OCI-LY3 (cell line): ENCODE measurements around the gene ZMIZ1.

Source experiments
- CTCF ChIP-seq: fragments of 200-600, 300-600 bp; sonication (generic); IDR thresholded peaks from 2 replicates; pipeline ENCODE4 v1.5.1; 2014; ENCODE audit warnings: antibody characterized with exemption, low read length, low read depth
- EZH2phosphoT487 ChIP-seq: fragments of 200-600 bp; shearing (Covaris generic); IDR thresholded peaks from 2 replicates; pipeline ENCODE4 v1.6.1; 2018; ENCODE audit warnings: antibody characterized with exemption, mixed run types, low read depth

DNA sequence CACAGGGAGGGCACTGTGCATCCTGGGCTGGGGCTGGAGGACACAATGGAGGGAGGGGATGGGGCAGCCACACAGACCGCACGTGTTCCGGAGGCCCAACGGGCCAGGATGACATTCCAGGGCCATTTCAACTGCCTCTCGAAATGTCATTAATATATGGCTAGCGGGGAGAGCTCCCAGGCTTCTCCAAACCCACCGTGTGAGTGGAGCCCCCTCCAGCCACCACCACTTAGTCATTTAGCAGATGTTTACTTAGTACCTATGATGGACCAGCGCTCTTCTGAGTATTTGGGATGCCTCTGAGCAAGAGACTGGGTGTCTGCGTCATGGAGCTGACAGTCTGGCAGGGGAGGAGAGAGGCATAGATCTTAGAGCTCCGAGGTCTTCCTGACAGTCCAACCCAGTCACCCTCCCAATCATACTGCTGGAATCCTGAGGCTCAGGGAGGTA, 107.3 kb downstream of the ZMIZ1 start:
- TF ChIP-seq CTCF = no peak
- no peak for TF ChIP-seq EZH2phosphoT487
